Measurements from ENCODE around the gene BICD2. TPM values are rescaled to one million over a fixed set of nuclear protein-coding genes. Genes with fewer than 3 reads are reported as not detected.

Gene BICD2
- total RNA-seq, 2 experiments from 2014 or later, result 31.1 to 31.5 TPM

DNA sequence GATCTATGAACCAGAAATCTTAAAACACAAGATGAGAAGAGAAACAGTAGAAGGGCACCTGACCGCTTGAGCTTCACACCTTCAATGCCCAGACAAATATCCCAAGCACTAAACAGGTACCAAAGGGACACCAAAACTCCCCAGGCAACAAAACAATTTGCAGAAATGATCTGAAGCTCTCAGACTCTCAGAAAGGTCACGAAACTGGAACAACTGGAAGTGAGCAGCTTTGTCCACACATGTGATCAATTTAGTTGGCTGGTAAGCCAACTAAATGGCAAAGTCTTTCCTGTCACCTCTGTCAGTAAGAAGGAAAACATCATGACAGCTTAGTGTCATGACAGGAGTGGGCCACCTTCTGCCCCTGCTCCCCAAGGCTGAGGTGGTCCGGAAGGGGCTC is 98.8 kb downstream of the BICD2 start:
- Mint-ChIP-seq H3K4me1 (peaks cover 46% of the 10 kb centered on the region), H3K27ac (peak overlapping the region; percentile 28), H3K27me3 (no peaks in the 10 kb centered on the region), H3K36me3 (peaks cover 8% of the 10 kb centered on the region), H3K9me3 (no peaks in the 10 kb centered on the region), H3K4me3 (no peak overlapping the region)
- DNase-seq (no peak), ATAC-seq (ENCODE audit: low read depth) (no peak)
- POLR2A ChIA-PET, result no interaction called here

DNA sequence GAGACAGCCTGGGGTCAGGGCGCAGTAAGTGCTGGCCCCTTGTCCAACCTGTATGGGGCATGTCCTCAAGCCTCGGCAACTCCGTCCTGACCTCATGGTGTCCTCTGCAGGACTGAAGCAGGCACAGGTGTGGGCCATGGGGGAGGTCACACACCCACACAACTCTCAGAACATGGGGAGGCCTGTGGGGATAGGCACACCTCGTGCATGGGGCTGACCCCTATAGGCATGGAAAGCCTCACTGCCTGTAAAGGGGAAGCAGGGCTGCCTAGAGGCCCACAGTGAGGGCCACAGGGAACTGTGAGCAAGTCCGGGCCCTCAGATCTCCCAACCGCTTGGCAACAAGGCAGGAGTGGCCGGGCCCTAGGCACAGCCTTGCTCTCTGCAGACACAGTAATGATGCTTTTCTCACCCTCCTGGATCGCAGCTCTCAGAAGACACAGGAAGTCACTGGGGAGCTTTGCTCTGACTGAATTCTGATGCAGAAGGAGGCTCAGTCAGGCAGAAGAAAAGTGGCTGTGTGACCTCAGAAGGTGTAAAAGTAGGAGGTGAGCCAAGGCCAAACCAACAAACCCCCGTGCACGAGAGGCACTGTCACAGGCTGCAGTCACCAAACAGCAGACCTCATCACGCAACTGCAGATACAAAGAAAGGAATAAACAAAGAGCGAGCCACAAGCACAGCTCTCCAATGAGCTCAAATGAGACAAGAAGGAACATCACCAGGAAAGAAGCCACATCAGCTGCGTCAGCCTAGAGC is 100.1 kb downstream of the BICD2 start:
- Mint-ChIP-seq H3K4me3 (peak overlapping the region; percentile 54), H3K27ac (peak overlapping the region; percentile 92), H3K27me3 (no peaks in the 10 kb centered on the region), H3K4me1 (peaks cover 46% of the 10 kb centered on the region), H3K9me3 (no peaks in the 10 kb centered on the region), H3K36me3 (peaks cover 8% of the 10 kb centered on the region)
- ATAC-seq (ENCODE audit: low read depth) (peak; percentile 83), DNase-seq (peak; percentile 42)
- POLR2A ChIA-PET, result interaction anchor here (0.8 kb wide), 1 partner anchor 387 kb away, joined by 3 read pairs; no protein-coding TSS in a partner anchor

DNA sequence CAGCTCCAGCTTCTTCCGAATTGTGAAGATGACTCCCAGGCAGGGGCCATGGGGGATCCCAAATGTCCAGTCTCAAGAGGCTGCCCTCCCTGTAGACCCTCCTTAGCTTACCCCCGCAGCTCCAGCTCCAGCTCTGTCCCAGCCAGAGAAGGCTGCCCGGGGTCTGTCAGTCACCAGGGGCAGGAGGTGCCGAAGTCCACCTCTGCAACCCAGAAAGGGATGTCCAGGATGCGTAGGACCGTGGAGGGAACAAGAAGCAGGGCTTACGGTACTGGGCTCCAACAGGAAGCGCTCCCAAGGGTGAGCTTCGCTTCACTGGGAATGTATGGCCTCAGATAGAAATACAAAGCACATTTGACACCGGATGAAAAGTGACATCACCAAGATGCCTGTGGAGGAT is 100.7 kb downstream of the BICD2 start:
- Mint-ChIP-seq H3K4me3 (no peak overlapping the region), H3K27ac (peak overlapping the region; percentile 92), H3K27me3 (no peaks in the 10 kb centered on the region), H3K36me3 (peaks cover 8% of the 10 kb centered on the region), H3K9me3 (no peaks in the 10 kb centered on the region), H3K4me1 (peaks cover 43% of the 10 kb centered on the region)
- DNase-seq, result no peak
- POLR2A ChIA-PET, result interaction anchor here (0.8 kb wide), 1 partner anchor 386 kb away, joined by 3 read pairs; no protein-coding TSS in a partner anchor
- no peak for ATAC-seq (ENCODE audit: low read depth)

DNA sequence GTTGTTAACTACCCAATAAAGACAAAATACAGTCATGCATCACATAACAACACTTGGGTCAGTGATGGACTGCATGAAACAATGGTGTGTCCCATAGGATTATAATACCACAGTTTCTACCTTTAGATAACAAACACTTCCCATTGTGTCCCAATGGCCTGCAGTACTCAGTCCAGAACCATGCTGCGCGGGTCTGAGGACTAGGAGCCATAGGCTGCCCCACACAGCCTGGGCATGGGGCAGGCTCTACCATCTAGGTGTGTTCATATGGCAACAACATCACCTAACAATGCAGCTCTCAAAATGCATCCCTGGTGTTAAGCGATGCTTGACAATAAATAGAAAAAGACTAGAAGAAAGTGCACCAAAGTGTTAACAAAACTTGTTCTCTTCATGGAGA is 101.5 kb downstream of the BICD2 start:
- H3K9me3 Mint-ChIP-seq, result no peaks in the 10 kb centered on the region
- POLR2A ChIA-PET, result no interaction called here
- H3K4me3 Mint-ChIP-seq, result no peak overlapping the region
- ATAC-seq (ENCODE audit: low read depth) (no peak), DNase-seq (no peak)
- no peak overlapping the region for H3K27ac Mint-ChIP-seq
- no peaks in the 10 kb centered on the region for H3K27me3 Mint-ChIP-seq
- peaks cover 8% of the 10 kb centered on the region for H3K36me3 Mint-ChIP-seq
- peaks cover 37% of the 10 kb centered on the region for H3K4me1 Mint-ChIP-seq

DNA sequence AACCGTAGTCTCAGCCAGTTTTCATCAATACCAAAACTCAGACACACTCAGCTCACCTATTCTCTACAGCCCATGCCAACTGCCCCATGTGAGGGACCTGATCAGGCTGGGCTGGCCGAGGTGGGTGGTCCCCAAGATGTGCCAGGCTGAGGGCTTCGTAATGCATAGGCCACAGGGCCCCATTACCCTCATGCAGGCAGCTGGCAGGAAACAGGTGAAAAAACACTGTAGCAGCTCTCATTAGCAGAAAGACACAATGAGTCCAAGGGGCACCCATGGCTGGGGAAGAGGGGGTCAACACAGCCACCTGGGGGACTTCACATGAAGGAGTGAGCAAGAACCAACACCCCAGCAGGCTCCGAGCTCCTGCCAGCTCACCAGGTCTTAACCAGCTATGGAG is 102.9 kb downstream of the BICD2 start:
- Mint-ChIP-seq H3K27ac (peak overlapping the region; percentile 42), H3K9me3 (no peaks in the 10 kb centered on the region), H3K4me3 (no peak overlapping the region), H3K36me3 (peaks cover 9% of the 10 kb centered on the region), H3K4me1 (peaks cover 27% of the 10 kb centered on the region), H3K27me3 (no peaks in the 10 kb centered on the region)
- ATAC-seq (ENCODE audit: low read depth) (no peak), DNase-seq (no peak)
- POLR2A ChIA-PET, result no interaction called here

Other genes with a start within 250 kb of the BICD2 start
- gene ECM2, start 228.8 kb downstream of the BICD2 start, total RNA-seq, result not detected
- gene IPPK, start 94.7 kb downstream of the BICD2 start, total RNA-seq, result 1 to 10 TPM; 9.4 to 9.7 TPM
- 10 to 100 TPM; 13.9 to 14.5 TPM for gene ZNF484, start 113.2 kb upstream of the BICD2 start, total RNA-seq
- gene FGD3, start 182.7 kb upstream of the BICD2 start, total RNA-seq, result 100 to 1,000 TPM; 160 to 161 TPM

All from activated naive CD8-positive, alpha-beta T cell treated with anti-CD3 and anti-CD28 coated beads, Interleukin-2, amount 10 ng/mL, durations not matched to agents 7 days and 5 days (primary cell).